ENCODE measurements around the gene EID2B.
A peak's percentile ranks its signal among the peaks of the same experiment; 100 is the strongest.

EID2B gene

GRCh38 chr19:39501340-39501739, 31.3 kb downstream of the EID2B start:
- POLR2A ChIA-PET = interaction anchor here (0.6 to 1.5 kb wide), 6 partner anchors 8 to 70 kb away, joined by 3 to 9 read pairs (median 4); partner anchors contain the start of genes RPS16, SUPT5H and TIMM50
- Histone ChIP-seq H3K27ac (ENCODE audit: extremely low read depth, low read depth, low read length) (no peak overlapping the region), H3K4me3 (ENCODE audit: low read depth, low read length) (no peak overlapping the region), H3K9me3 (ENCODE audit: control insufficient read depth, insufficient read depth, low read depth, low read length) (peaks cover 2% of the 10 kb centered on the region), H3K36me3 (ENCODE audit: control insufficient read depth in 2 of 2, insufficient read depth in 1 of 2, low read length in 2 of 2) (no peaks in the 10 kb centered on the region; a peak in 1 of 3 replicates), H3K4me1 (ENCODE audit: control insufficient read depth, insufficient read depth, low read length) (peaks cover 16% of the 10 kb centered on the region)
- CTCF ChIA-PET = interaction anchor here (0.6 to 4.9 kb wide), 8 partner anchors 8 to 590 kb away, joined by 3 to 59 read pairs (median 4); partner anchors contain the start of genes EID2B, SELENOV and ZNF780A
- TF ChIP-seq ZNF792 (tag by site-specific recombination; IDR thresholded peaks at IDR 0.05) = no peak
- TF ChIP-seq ZNF121 (tag by site-specific recombination; IDR thresholded peaks at IDR 0.05) = peak; percentile 98

DNA sequence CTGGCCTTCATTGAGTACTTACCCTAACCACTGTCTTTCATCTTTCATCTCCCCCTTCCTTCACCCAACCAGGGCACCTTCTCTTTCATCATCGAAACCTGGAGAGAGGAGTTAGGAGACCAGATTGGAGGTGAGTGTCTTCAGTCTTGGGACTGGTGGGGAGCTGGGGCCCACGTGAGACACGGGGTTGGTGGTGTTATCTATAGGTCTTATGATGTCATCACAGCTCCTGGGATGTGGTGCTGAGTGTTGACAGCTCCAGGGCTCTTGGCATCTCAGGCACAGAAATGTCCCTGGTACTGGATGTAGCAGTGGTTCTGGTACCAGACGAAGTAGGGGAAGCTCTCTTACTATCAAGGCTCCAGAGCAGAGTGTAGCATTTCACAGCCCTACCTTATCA, 32.1 kb downstream of the EID2B start:
- no peak overlapping the region for H3K27ac ChIP-seq (ENCODE audit: extremely low read depth, low read depth, low read length)
- CTCF ChIA-PET = interaction anchor here (0.5 to 4.9 kb wide), 10 partner anchors 8 to 1256 kb away, joined by 3 to 59 read pairs (median 4); partner anchors contain the start of genes EID2, EID2B and SELENOV
- H3K9me3 ChIP-seq (ENCODE audit: control insufficient read depth, insufficient read depth, low read depth, low read length) = no peaks in the 10 kb centered on the region
- POLR2A ChIA-PET = interaction anchor here (0.6 to 1.5 kb wide), 7 partner anchors 9 to 69 kb away, joined by 3 to 9 read pairs (median 5); partner anchors contain the start of genes RPS16, SUPT5H and TIMM50
- TF ChIP-seq PRDM1 (tag by site-specific recombination; IDR thresholded peaks at IDR 0.05) = 0 out of 2 replicates have a peak, but pooled peaks have one; percentile 20
- TF ChIP-seq PATZ1 (tag by site-specific recombination; IDR thresholded peaks at IDR 0.05) = 0 out of 2 replicates have a peak, but pooled peaks have one; percentile 21
- TF ChIP-seq HOXD13 (CRISPR knock-in tag; IDR thresholded peaks at IDR 0.05; ENCODE audit: borderline replicate concordance) = no peak
- TF ChIP-seq ZNF830 (tag by site-specific recombination; IDR thresholded peaks at IDR 0.05; ENCODE audit: low read depth) = no peak
- no peak for TF ChIP-seq OSR2 (tag by site-specific recombination; IDR thresholded peaks at IDR 0.05)
- no peak for TF ChIP-seq ZNF707 (tag by site-specific recombination; IDR thresholded peaks at IDR 0.05)
- TF ChIP-seq, protein P1, sequence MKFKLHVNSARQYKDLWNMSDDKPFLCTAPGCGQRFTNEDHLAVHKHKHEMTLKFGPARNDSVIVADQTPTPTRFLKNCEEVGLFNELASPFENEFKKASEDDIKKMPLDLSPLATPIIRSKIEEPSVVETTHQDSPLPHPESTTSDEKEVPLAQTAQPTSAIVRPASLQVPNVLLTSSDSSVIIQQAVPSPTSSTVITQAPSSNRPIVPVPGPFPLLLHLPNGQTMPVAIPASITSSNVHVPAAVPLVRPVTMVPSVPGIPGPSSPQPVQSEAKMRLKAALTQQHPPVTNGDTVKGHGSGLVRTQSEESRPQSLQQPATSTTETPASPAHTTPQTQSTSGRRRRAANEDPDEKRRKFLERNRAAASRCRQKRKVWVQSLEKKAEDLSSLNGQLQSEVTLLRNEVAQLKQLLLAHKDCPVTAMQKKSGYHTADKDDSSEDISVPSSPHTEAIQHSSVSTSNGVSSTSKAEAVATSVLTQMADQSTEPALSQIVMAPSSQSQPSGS (tag by site-specific recombination; IDR thresholded peaks at IDR 0.05; ENCODE audit: low read depth) = peak; percentile 84
- TF ChIP-seq ZNF768 (tag by site-specific recombination; IDR thresholded peaks at IDR 0.05) = no peak
- TF ChIP-seq GLIS1 (tag by site-specific recombination; IDR thresholded peaks at IDR 0.05) = no peak
- peak; percentile 87 for TF ChIP-seq ZFP69B (tag by site-specific recombination; IDR thresholded peaks at IDR 0.05)
- TF ChIP-seq, protein P2, sequence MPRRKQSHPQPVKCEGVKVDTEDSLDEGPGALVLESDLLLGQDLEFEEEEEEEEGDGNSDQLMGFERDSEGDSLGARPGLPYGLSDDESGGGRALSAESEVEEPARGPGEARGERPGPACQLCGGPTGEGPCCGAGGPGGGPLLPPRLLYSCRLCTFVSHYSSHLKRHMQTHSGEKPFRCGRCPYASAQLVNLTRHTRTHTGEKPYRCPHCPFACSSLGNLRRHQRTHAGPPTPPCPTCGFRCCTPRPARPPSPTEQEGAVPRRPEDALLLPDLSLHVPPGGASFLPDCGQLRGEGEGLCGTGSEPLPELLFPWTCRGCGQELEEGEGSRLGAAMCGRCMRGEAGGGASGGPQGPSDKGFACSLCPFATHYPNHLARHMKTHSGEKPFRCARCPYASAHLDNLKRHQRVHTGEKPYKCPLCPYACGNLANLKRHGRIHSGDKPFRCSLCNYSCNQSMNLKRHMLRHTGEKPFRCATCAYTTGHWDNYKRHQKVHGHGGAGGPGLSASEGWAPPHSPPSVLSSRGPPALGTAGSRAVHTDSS (tag by site-specific recombination; IDR thresholded peaks at IDR 0.05) = no peak
- TF ChIP-seq ZNF404 (tag by site-specific recombination; IDR thresholded peaks at IDR 0.05) = no peak
- TF ChIP-seq ZNF791 (tag by site-specific recombination; IDR thresholded peaks at IDR 0.05) = no peak
- TF ChIP-seq ZNF629 (tag by site-specific recombination; IDR thresholded peaks at IDR 0.05) = peak; percentile 81
- no peak for TF ChIP-seq ZNF843 (tag by site-specific recombination; IDR thresholded peaks at IDR 0.05)
- 0 out of 2 replicates have a peak, but pooled peaks have one; percentile 10 for TF ChIP-seq ZBTB48 (tag by site-specific recombination; IDR thresholded peaks at IDR 0.05)
- TF ChIP-seq, protein P3, sequence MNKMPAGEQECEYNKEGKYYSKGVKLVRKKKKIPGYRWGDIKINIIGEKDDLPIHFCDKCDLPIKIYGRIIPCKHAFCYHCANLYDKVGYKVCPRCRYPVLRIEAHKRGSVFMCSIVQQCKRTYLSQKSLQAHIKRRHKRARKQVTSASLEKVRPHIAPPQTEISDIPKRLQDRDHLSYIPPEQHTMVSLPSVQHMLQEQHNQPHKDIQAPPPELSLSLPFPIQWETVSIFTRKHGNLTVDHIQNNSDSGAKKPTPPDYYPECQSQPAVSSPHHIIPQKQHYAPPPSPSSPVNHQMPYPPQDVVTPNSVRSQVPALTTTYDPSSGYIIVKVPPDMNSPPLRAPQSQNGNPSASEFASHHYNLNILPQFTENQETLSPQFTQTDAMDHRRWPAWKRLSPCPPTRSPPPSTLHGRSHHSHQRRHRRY (tag by site-specific recombination; IDR thresholded peaks at IDR 0.05) = no peak
- no peak for TF ChIP-seq KLF7 (tag by site-specific recombination; IDR thresholded peaks at IDR 0.05; ENCODE audit: borderline replicate concordance)
- TF ChIP-seq ZNF692 (tag by site-specific recombination; IDR thresholded peaks at IDR 0.05) = peak; percentile 93
- TF ChIP-seq ZBTB21 (tag by site-specific recombination; IDR thresholded peaks at IDR 0.05) = peak; percentile 67; the same call in 1 of the 2 replicates
- peak; percentile 35; the same call in 1 of the 2 replicates for TF ChIP-seq ZNF600 (tag by site-specific recombination; IDR thresholded peaks at IDR 0.05)
- TF ChIP-seq ZFP37 (tag by site-specific recombination; IDR thresholded peaks at IDR 0.05) = no peak
- peak; percentile 23; the same call in 1 of the 2 replicates for TF ChIP-seq ZNF366 (tag by site-specific recombination; conservative IDR thresholded peaks at IDR 0.05)
- no peak for TF ChIP-seq BCL11B (tag by site-specific recombination; IDR thresholded peaks at IDR 0.05; ENCODE audit: low read depth)
- no peak for TF ChIP-seq SETDB1 (IDR thresholded peaks at IDR 0.05; ENCODE audit: insufficient read length, low read length)
- no peak for TF ChIP-seq ZNF292 (tag by site-specific recombination; IDR thresholded peaks at IDR 0.05; ENCODE audit: borderline replicate concordance, low read depth)
- no peak for TF ChIP-seq ZEB2 (tag by site-specific recombination; IDR thresholded peaks at IDR 0.05)
- no peak overlapping the region for H3K4me3 ChIP-seq (ENCODE audit: low read depth, low read length)
- H3K4me1 ChIP-seq (ENCODE audit: control insufficient read depth, insufficient read depth, low read length) = peaks cover 16% of the 10 kb centered on the region
- H3K36me3 ChIP-seq (ENCODE audit: control insufficient read depth in 2 of 2, insufficient read depth in 1 of 2, low read length in 2 of 2) = no peaks in the 10 kb centered on the region; a peak in 1 of 3 replicates
